ENCODE measurements around the gene ARGLU1.

ARGLU1 gene

DNA sequence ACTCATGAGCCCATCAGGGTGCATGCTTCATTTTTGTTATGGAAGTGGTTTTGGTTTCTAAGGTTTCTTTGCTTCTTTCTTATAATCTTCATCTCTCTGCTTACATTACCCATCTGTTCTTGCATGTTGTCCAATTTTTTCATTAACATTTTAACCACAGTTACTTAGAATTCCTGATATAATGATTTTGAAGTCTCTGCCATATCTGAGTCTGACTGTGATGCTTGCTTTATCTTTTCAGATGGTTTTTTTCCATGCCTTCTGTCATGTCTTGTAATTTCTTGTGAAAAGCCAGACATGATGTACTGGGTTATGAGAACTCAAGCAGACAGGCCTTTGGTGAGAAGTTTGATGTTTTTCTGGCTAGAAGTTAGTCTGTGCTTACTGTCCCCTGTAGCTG, 8.0 kb upstream of the ARGLU1 start:
- Histone ChIP-seq H3K9me3 (ENCODE audit: control insufficient read depth, low read length) (no peaks in the 10 kb centered on the region), H3K9ac (ENCODE audit: low read length) (no peak overlapping the region), H3K27me3 (ENCODE audit: control insufficient read depth, insufficient read depth, low read length) (no peaks in the 10 kb centered on the region), H3K36me3 (ENCODE audit: control insufficient read depth, insufficient read depth, low read length) (no peaks in the 10 kb centered on the region), H3K4me1 (ENCODE audit: control insufficient read depth, insufficient read depth, low read length) (peaks cover 33% of the 10 kb centered on the region), H3K4me3 (ENCODE audit: low read length) (no peak overlapping the region)

GRCh38 chr13:106573868-106574267, 5.9 kb upstream of the ARGLU1 start:
- Histone ChIP-seq H3K27me3 (ENCODE audit: control insufficient read depth, insufficient read depth, low read length) (no peaks in the 10 kb centered on the region), H3K9me3 (ENCODE audit: control insufficient read depth, low read length) (no peaks in the 10 kb centered on the region), H3K36me3 (ENCODE audit: control insufficient read depth, insufficient read depth, low read length) (no peaks in the 10 kb centered on the region), H3K4me1 (ENCODE audit: control insufficient read depth, insufficient read depth, low read length) (peaks cover 38% of the 10 kb centered on the region), H3K9ac (ENCODE audit: low read length) (no peak overlapping the region), H3K4me3 (ENCODE audit: low read length) (no peak overlapping the region)

- Histone ChIP-seq H3K9ac (ENCODE audit: low read length) (no peak overlapping the region), H3K4me3 (ENCODE audit: low read length) (no peak overlapping the region), H3K27me3 (ENCODE audit: control insufficient read depth, insufficient read depth, low read length) (no peaks in the 10 kb centered on the region), H3K9me3 (ENCODE audit: control insufficient read depth, low read length) (no peaks in the 10 kb centered on the region), H3K4me1 (ENCODE audit: control insufficient read depth, insufficient read depth, low read length) (peaks cover 40% of the 10 kb centered on the region), H3K36me3 (ENCODE audit: control insufficient read depth, insufficient read depth, low read length) (no peaks in the 10 kb centered on the region)
Measured at GRCh38 chr13:106573284-106573846, 5.4 kb upstream of the ARGLU1 start.

GRCh38 chr13:106570299-106570852, 2.4 kb upstream of the ARGLU1 start:
- Histone ChIP-seq H3K4me1 (ENCODE audit: control insufficient read depth, insufficient read depth, low read length) (peaks cover 32% of the 10 kb centered on the region), H3K4me3 (ENCODE audit: low read length) (no peak overlapping the region), H3K36me3 (ENCODE audit: control insufficient read depth, insufficient read depth, low read length) (no peaks in the 10 kb centered on the region), H3K9ac (ENCODE audit: low read length) (no peak overlapping the region), H3K27me3 (ENCODE audit: control insufficient read depth, insufficient read depth, low read length) (no peaks in the 10 kb centered on the region), H3K9me3 (ENCODE audit: control insufficient read depth, low read length) (no peaks in the 10 kb centered on the region)

- Histone ChIP-seq H3K9me3 (ENCODE audit: control insufficient read depth, low read length) (no peaks in the 10 kb centered on the region), H3K36me3 (ENCODE audit: control insufficient read depth, insufficient read depth, low read length) (no peaks in the 10 kb centered on the region), H3K27me3 (ENCODE audit: control insufficient read depth, insufficient read depth, low read length) (no peaks in the 10 kb centered on the region), H3K9ac (ENCODE audit: low read length) (no peak overlapping the region), H3K4me3 (ENCODE audit: low read length) (no peak overlapping the region), H3K4me1 (ENCODE audit: control insufficient read depth, insufficient read depth, low read length) (peaks cover 40% of the 10 kb centered on the region)
Measured at GRCh38 chr13:106569233-106570095, 1.5 kb upstream of the ARGLU1 start.

DNA sequence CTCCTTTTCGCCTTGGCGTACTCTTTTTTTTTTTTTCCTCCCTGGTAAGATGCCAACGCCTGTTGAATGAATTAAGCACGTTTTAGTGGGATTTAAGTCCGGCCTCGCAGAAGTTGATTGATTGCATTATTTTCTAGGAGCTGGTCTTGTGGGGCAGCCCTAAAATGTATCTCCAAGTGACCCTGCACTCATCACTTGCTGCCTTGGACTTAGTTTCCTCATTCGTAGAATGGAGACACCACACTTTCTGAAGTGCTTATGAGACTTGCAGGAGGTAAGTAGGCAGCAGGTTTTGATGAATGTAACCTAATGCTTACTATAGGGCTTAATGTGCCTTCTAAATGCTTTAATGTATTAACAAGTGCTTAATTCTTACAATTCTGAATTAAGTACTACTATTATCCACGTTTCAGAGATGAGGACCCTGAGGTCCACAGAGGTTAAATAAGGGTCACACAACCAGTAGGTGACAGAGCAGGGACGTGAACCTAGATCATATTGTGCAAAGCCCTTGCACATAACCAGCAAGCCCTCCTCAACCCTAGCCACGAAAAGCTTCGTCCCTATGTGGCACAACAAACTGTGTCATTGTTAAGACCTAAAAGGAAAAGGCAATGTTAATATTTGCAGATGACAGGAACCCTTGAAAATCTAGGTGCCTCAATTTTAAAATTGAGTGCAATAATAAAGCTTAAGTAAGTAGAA, 514 bp upstream of the ARGLU1 start:
- Histone ChIP-seq H3K9ac (ENCODE audit: low read length) (peak overlapping the region; percentile 96), H3K4me3 (ENCODE audit: low read length) (peak overlapping the region; percentile 35), H3K27me3 (ENCODE audit: control insufficient read depth, insufficient read depth, low read length) (no peaks in the 10 kb centered on the region), H3K9me3 (ENCODE audit: control insufficient read depth, low read length) (no peaks in the 10 kb centered on the region), H3K36me3 (ENCODE audit: control insufficient read depth, insufficient read depth, low read length) (no peaks in the 10 kb centered on the region), H3K4me1 (ENCODE audit: control insufficient read depth, insufficient read depth, low read length) (peaks cover 31% of the 10 kb centered on the region)

DNA sequence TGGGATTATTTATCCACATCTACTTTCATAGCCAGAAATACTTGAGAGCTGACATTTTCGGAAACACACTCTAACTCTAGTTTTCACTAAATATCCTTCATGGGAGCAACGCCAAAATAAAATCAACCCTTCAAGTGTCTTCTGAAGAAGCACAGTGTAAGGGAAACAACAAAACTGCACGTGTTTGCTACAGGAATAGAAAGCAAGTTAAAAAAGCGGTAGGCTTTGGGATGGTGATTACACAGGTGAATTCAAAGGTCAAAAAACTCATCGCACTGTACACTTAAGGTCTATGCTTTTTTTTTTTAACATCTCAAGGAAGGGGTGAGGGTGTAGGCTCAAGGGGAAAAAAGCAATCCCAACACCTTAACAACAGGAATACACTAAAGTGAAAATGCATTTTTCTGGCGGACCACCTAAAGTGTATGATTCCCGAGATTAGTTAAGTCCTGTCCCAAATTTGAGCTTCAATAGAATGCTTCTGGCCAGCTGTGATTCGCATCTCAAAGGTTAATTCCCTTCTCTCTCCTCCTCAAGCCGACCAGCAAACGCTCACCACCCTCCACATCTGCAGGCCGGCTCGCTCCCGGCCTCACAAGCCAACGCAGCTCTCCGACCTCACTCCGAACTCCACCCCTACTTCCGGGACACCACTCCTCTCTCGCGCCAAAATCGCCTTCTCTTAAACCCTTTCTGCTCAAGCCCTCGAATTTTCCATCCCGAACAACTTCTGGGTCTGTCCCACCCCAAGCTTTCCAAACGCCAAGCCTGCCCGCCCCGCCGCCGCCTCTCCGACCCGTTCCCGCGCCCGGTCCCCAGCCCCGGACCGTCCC, 1.1 kb downstream of the ARGLU1 start:
- Histone ChIP-seq H3K4me1 (ENCODE audit: control insufficient read depth, insufficient read depth, low read length) (peaks cover 36% of the 10 kb centered on the region), H3K36me3 (ENCODE audit: control insufficient read depth, insufficient read depth, low read length) (no peaks in the 10 kb centered on the region), H3K27me3 (ENCODE audit: control insufficient read depth, insufficient read depth, low read length) (no peaks in the 10 kb centered on the region), H3K9ac (ENCODE audit: low read length) (peak overlapping the region; percentile 96), H3K4me3 (ENCODE audit: low read length) (peak overlapping the region; percentile 53), H3K9me3 (ENCODE audit: control insufficient read depth, low read length) (no peaks in the 10 kb centered on the region)

- peaks cover 40% of the 10 kb centered on the region for H3K4me1 ChIP-seq (ENCODE audit: control insufficient read depth, insufficient read depth, low read length)
- no peaks in the 10 kb centered on the region for H3K9me3 ChIP-seq (ENCODE audit: control insufficient read depth, low read length)
Measured at GRCh38 chr13:106565127-106565775, 2.7 kb downstream of the ARGLU1 start.

DNA sequence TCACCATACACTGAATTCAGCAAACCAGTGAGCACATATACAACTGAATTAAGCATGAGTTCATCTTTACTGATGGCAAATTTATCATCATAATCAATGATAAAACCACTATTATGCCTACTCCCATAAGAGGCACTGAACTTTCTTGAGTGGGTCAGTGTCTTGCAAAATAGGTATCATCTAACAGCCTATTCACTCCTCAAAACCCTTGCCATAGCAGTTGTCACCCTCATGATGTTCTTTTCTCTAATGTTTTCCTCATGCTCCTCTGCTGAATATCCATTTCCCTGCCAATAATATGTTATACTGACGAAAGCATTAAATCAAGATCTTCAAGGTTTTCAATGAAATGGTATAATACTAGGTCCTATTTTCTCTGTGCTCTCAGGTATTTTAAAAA, 5.6 kb downstream of the ARGLU1 start:
- H3K27me3 ChIP-seq (ENCODE audit: control insufficient read depth, insufficient read depth, low read length): no peaks in the 10 kb centered on the region
- H3K4me1 ChIP-seq (ENCODE audit: control insufficient read depth, insufficient read depth, low read length): peaks cover 24% of the 10 kb centered on the region
- no peak overlapping the region for H3K4me3 ChIP-seq (ENCODE audit: low read length)
- no peaks in the 10 kb centered on the region for H3K36me3 ChIP-seq (ENCODE audit: control insufficient read depth, insufficient read depth, low read length)
- H3K9me3 ChIP-seq (ENCODE audit: control insufficient read depth, low read length): no peaks in the 10 kb centered on the region
- H3K9ac ChIP-seq (ENCODE audit: low read length): no peak overlapping the region

More at GRCh38 chr13:106565127-106565775, 2.7 kb downstream of the ARGLU1 start:
- Histone ChIP-seq H3K9ac (ENCODE audit: low read length) (no peak overlapping the region), H3K4me3 (ENCODE audit: low read length) (no peak overlapping the region), H3K27me3 (ENCODE audit: control insufficient read depth, insufficient read depth, low read length) (no peaks in the 10 kb centered on the region), H3K36me3 (ENCODE audit: control insufficient read depth, insufficient read depth, low read length) (no peaks in the 10 kb centered on the region)

DNA sequence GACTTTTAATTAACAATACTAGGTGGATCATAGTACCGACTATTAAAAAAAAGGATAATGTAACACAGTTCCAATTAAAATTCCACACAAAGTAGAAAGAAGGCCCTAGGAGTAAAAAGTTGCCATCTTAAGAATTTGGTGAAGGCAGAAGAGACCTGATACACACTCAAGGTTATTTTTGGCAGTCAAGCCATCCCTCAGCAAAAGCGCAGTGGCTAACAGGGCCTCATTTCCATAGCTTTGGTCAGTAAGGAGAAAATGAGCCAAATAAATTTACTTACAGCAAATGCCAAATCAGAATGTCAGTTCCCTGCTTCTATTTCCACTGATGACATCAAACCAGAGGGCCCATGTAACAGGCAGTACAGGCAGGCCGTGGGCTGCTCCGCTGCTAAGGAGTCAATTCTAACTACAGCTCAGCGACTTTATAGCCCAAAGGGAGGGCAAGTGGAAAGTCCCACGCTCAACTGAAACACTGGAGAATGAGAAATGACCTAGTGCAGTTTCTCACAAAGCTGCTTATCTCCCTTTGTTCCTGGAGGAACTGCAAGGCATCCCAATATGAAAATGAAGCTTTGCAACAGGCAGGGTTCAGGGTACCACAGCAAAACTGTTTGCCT, 6.3 kb downstream of the ARGLU1 start:
- peaks cover 24% of the 10 kb centered on the region for H3K4me1 ChIP-seq (ENCODE audit: control insufficient read depth, insufficient read depth, low read length)
- H3K9me3 ChIP-seq (ENCODE audit: control insufficient read depth, low read length): no peaks in the 10 kb centered on the region
- no peaks in the 10 kb centered on the region for H3K36me3 ChIP-seq (ENCODE audit: control insufficient read depth, insufficient read depth, low read length)
- no peak overlapping the region for H3K9ac ChIP-seq (ENCODE audit: low read length)
- no peak overlapping the region for H3K4me3 ChIP-seq (ENCODE audit: low read length)
- no peaks in the 10 kb centered on the region for H3K27me3 ChIP-seq (ENCODE audit: control insufficient read depth, insufficient read depth, low read length)

GRCh38 chr13:106560821-106561220, 7.1 kb downstream of the ARGLU1 start:
- Histone ChIP-seq H3K9ac (ENCODE audit: low read length) (no peak overlapping the region), H3K9me3 (ENCODE audit: control insufficient read depth, low read length) (no peaks in the 10 kb centered on the region), H3K36me3 (ENCODE audit: control insufficient read depth, insufficient read depth, low read length) (no peaks in the 10 kb centered on the region), H3K4me1 (ENCODE audit: control insufficient read depth, insufficient read depth, low read length) (peaks cover 24% of the 10 kb centered on the region), H3K27me3 (ENCODE audit: control insufficient read depth, insufficient read depth, low read length) (no peaks in the 10 kb centered on the region), H3K4me3 (ENCODE audit: low read length) (no peak overlapping the region)

Measured in mucosa of stomach (tissue), 1 donor.